ENCODE results near the gene PPP4R1. TPM values are rescaled to one million over a fixed set of nuclear protein-coding genes. Genes with fewer than 3 reads are reported as not detected.

The PPP4R1 gene
- total RNA-seq, 1 experiment from 2014 or later, result 106 TPM

DNA sequence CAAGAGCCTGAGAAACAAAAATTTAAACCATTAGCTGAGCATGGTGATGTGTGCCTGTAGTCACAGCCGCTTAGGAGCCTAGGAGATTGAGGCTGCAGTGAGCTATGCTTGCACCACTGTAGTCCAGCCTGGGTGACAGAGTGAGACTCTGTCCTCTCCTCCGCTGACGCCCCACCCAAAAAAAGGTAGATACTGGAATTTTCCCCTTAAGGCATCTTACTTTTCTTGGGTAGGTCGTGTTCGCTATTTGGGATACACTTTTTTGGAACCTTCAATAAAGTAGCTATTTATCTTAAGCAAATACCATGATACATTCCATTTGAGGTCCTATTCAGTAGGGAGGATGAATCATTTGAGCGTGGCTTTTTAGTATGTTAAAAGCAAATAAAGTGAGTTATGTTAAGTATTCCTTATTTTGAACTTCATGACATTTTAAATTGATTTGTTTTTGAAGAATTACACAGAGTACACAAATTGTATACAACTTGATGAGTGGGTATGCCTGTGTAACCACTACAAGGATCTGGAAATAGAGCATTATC, 100.3 kb downstream of the PPP4R1 start:
- no peak overlapping the region for H3K27ac ChIP-seq (ENCODE audit: insufficient read length, low read depth, low read length)

More for the DNA sequence above, 100.3 kb downstream of the PPP4R1 start:
- Histone ChIP-seq H2BK15ac (ENCODE audit: low read depth, low read length) (no peak overlapping the region), H2AFZ (ENCODE audit: low read length) (no peak overlapping the region), H4K5ac (ENCODE audit: insufficient read length, low read depth, low read length) (no peak overlapping the region), H4K20me1 (ENCODE audit: control insufficient read depth, insufficient read depth, insufficient read length) (no peaks in the 10 kb centered on the region), H3K9me3 (ENCODE audit: control insufficient read depth, low read depth, low read length) (no peaks in the 10 kb centered on the region), H2AK5ac (ENCODE audit: insufficient read length, low read length) (no peak overlapping the region), H3K4me2 (ENCODE audit: insufficient read depth, insufficient read length, low read length) (no peak overlapping the region), H3K23me2 (ENCODE audit: insufficient read length, low read depth, low read length, poor library complexity, severe bottlenecking) (no peaks in the 10 kb centered on the region), H2BK120ac (ENCODE audit: low read depth, low read length, poor library complexity, severe bottlenecking) (no peak overlapping the region), H3K56ac (ENCODE audit: insufficient read length, low read depth, low read length) (no peak overlapping the region), H3K14ac (ENCODE audit: insufficient read depth, low read length) (no peak overlapping the region), H3K27me3 (ENCODE audit: insufficient read depth, low read length) (no peaks in the 10 kb centered on the region), H3K4me1 (ENCODE audit: insufficient read depth, low read length) (no peaks in the 10 kb centered on the region), H3T11ph (ENCODE audit: low read length) (no peak overlapping the region), H3K18ac (ENCODE audit: insufficient read length, low read depth, low read length) (no peak overlapping the region), H4K91ac (ENCODE audit: insufficient read length, low read depth, low read length) (no peak overlapping the region), H2BK5ac (ENCODE audit: insufficient read length, low read length) (no peak overlapping the region), H3K9ac (ENCODE audit: extremely low read depth, insufficient read length, low read length) (no peak overlapping the region), H4K8ac (replicated peaks; ENCODE audit: insufficient read length, low read depth, low read length) (no peak overlapping the region), H3K23ac (ENCODE audit: insufficient read length, low read depth, low read length) (no peak overlapping the region), H2BK20ac (ENCODE audit: low read depth, low read length, poor library complexity, severe bottlenecking) (no peak overlapping the region), H2BK12ac (ENCODE audit: insufficient read length, low read depth, low read length) (no peak overlapping the region), H3K4ac (ENCODE audit: low read depth, low read length) (no peak overlapping the region), H3K79me1 (ENCODE audit: insufficient read depth, low read depth, low read length, poor library complexity, severe bottlenecking) (no peaks in the 10 kb centered on the region), H3K79me2 (ENCODE audit: insufficient read depth, low read length) (no peaks in the 10 kb centered on the region)
- TF ChIP-seq, protein P1, sequence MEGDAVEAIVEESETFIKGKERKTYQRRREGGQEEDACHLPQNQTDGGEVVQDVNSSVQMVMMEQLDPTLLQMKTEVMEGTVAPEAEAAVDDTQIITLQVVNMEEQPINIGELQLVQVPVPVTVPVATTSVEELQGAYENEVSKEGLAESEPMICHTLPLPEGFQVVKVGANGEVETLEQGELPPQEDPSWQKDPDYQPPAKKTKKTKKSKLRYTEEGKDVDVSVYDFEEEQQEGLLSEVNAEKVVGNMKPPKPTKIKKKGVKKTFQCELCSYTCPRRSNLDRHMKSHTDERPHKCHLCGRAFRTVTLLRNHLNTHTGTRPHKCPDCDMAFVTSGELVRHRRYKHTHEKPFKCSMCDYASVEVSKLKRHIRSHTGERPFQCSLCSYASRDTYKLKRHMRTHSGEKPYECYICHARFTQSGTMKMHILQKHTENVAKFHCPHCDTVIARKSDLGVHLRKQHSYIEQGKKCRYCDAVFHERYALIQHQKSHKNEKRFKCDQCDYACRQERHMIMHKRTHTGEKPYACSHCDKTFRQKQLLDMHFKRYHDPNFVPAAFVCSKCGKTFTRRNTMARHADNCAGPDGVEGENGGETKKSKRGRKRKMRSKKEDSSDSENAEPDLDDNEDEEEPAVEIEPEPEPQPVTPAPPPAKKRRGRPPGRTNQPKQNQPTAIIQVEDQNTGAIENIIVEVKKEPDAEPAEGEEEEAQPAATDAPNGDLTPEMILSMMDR (conservative IDR thresholded peaks at IDR 0.05), result no peak
- no peaks in the 10 kb centered on the region for H3K9me3 Mint-ChIP-seq
- no peaks in the 10 kb centered on the region for H3K27me3 Mint-ChIP-seq (ENCODE audit: low read depth)
- peaks cover 0 to 21% (median 19%) of the 10 kb centered on the region in 3 experiments; a peak in 6 of 7 replicates for H3K36me3 Mint-ChIP-seq (ENCODE audit: insufficient read depth in 1 of 3, low read depth in 3 of 3)
- no peak overlapping the region for H3K27ac Mint-ChIP-seq
- H3K4me1 Mint-ChIP-seq, result peaks cover 5% of the 10 kb centered on the region in 2 experiments; a peak in 2 of 4 replicates
- DNase-seq, result no peak
- no CpG with 5 or more reads among the region's 6 CpGs for WGBS (ENCODE audit: extremely low coverage, insufficient read length, low lambda C conversion rate)
- no peak overlapping the region for H3K4me3 Mint-ChIP-seq

Data from H9 (cell line).